Colon (tissue), 2 donors: Measurements from ENCODE around the gene TSC2.
"Not testable (repeated sequence)": the region's sequence is repeated elsewhere in the genome, so short reads cannot be mapped to it uniquely, and the experiment has no call there.

Experiments used
- FAIRE-seq: peaks from 2 replicates; lab custom pipeline; 2012; peaks lifted over from hg19 to GRCh38; lab: Jason Lieb, UNC
- donor health status: control.
- donor health status: control.

The TSC2 gene

DNA sequence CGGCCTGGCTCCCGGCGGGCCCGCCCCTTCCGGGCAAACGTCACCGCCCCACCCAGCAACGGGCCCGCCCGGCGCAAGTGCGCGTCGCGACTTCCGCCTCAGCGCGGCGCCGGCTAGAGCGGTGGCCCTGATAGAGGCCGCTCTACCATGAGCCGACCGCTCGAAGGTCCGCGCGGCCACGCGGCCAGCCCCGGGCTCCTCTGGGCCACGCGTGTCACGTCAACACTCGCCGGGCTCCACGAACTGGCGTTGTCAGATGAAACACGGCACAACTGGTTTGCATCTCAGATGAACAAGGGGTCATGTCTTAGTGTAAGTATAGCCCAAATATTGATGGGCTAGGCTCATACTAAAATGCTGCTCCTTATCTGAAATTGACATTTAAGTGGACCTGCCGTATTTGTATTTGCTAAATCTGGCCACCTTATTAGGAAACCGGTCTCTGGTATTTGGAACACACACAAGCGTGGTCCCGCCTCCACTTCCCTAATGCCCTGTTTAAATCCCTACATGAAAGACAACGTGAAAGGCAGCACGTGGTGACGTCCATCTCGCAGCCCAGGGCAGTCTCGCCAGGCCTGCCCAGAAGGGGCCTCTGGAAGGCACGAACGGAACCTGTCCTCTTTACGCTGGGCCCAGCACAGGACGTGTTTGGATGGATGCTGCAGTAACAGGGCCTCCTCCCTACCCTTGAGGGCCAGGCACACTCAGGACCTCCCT is 37.8 kb upstream of the TSC2 start, which contains the start of gene ZNF598:
TSS of gene ZNF598 (minus strand) at position 31 of the 720 bp plus-strand sequence.
- FAIRE-seq, result no peak

DNA sequence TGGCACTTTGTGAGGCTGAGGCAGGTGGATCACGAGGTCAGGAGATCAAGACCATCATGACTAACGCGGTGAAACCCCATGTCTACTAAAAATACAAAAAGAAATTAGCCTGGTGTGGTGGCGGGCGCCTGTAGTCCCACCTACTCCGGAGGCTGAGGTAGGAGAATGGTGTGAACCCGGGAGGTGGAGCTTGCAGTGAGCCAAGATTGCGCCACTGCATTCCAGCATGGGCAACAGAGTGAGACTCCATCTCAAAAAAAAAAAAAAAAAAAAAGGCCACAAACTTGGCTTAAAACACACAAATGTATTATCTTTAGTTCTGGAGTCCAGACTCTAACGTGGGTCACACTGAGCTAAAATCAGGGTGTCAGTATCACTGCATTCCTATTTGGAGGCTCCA is 36.1 kb upstream of the TSC2 start:
- FAIRE-seq, result not testable (repeated sequence)

DNA sequence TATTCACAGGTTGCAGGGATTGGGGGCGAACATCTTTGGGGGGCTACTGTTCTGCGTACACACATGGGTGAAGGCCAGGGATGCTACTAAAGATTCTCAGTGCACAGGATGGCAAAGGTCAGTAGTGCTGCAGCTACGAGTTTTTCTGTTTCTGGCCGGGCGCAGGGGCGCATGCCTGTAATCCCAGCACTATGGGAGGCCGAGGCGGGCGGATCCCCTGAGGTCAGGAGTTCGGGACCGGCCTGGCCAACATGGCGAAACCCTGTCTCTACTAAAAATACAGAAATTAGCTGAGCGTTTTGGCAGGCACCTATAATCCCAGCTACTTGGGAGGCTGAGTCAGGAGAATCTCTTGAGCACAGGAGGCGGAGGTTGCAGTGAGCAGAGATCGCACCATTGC is 34.3 kb upstream of the TSC2 start:
- no peak for FAIRE-seq

DNA sequence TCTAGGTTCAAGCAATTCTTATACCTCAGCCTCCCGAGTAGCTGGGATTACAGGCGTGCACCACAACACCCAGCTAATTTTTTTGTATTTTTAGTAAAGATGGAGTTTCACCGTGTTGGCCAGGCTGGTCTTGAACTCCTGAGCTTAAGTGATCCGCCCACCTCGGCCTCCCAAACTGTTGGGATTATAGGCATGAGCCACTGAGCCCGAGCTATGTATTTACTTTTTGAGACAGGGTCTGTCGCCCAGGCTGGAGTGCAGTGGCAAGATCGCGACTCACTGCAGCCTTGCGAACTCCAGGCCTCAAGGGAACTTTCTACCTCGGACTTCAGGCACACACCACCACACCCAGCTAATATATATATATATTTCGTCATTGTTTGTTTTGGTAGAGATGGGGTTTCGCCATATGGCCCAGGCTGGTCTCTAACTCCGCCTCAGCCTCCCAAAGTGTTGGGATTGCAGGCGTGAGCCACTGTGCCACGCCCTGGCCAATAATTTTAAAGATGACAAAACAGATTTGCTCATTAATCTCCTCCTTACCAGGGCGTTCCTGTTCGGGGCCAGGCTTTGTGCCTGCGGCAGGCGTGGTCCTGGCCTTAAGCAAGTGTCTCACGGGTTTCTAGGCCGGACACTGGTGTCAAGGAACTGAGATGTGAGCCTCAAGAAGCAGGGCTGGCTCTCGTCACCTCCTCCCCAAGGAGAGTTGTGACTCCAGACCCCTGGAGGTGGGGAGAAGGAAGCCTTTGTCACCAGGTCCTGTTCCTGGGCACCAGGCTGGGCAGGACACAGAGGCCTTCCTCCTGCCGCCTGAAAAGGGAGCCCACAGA is 32.5 kb upstream of the TSC2 start:
- no peak for FAIRE-seq

DNA sequence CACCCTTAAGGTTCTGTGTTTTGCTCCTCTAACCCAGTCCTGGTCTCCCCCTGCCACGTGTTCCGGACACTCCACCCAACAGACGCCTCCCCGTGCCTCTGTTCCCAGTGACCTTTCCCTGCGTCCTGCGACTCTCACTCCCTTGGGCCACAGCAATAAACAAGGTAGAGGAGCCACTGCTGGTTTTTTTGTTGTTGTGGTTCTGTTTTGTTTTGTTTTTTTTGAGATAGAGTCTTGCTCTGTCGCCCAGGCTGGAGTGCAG is 31.9 kb upstream of the TSC2 start:
- no peak for FAIRE-seq

DNA sequence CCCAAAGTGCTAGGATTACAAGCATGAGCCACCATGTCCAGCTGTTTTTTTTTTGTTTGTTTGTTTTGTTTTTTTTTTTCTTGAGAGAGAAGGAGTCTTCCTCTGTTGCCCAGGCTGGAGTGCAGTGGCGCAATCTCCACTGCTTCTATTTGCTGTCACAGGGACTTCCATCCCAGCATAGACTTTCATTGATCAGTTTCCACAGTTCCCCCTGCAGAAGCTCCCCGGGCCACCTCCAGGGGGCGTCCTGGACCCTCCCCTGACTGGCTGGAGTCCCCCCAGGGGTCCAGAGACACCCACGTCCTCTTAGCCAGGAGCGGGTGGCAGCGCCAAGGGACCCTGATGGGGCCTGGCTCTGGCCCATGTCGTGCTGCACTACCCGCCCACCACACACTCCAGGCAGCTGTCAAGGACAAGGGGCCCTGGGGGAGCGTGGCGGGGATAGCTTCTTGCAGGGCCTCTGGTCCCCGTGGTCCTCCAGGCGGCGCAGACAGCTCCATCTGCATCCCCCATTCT is 31.3 kb upstream of the TSC2 start:
- no peak for FAIRE-seq

DNA sequence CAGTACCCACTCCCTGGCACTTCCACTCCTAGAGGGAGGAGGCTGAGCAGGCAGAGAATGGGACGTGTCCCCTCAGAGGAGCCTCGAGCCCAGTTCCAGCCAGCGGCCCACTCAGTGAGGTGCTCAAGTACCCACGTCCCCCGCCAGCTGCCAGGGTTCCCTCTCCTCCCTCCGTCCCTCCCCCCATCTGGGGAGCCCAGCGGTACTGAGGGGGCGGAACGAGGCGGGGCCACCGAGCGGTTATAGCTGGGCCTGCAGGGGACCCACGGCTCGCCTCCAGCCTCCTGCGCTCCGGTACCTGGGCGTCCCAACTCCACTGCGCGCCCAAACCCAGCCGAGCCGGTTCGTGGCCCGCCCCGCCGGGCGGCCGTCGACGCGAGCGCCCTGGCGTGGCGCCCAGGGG is 28.3 kb upstream of the TSC2 start, which contains the start of gene NPW:
TSS of gene NPW (plus strand) at position 268 of the 403 bp plus-strand sequence.
- no peak for FAIRE-seq

DNA sequence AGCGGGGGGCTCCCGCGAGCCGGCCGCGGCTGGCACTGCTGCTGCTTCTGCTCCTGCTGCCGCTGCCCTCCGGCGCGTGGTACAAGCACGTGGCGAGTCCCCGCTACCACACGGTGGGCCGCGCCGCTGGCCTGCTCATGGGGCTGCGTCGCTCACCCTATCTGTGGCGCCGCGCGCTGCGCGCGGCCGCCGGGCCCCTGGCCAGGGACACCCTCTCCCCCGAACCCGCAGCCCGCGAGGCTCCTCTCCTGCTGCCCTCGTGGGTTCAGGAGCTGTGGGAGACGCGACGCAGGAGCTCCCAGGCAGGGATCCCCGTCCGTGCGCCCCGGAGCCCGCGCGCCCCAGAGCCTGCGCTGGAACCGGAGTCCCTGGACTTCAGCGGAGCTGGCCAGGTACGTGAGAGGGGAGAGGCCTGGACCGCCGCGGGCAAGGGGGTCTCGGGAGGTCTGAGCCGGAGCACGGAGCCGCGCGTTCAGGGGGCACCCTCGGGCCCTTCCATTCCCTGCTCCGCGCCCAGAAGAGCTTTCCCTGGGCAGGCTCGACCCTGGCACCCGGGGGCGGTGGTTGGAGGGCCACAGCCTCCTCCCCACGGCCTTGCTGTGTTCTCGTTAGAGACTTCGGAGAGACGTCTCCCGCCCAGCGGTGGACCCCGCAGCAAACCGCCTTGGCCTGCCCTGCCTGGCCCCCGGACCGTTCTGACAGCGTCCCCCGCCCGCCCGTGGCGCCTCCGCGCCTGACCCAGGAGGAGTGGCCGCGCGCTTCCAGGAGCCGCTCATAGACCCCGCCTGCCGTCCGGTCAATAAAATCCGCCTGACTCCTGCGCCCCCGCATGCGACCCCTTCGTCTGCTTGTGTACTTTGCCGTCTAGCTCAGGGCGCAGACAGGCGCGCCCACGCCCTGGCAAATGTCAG is 27.6 kb upstream of the TSC2 start:
- no peak for FAIRE-seq

DNA sequence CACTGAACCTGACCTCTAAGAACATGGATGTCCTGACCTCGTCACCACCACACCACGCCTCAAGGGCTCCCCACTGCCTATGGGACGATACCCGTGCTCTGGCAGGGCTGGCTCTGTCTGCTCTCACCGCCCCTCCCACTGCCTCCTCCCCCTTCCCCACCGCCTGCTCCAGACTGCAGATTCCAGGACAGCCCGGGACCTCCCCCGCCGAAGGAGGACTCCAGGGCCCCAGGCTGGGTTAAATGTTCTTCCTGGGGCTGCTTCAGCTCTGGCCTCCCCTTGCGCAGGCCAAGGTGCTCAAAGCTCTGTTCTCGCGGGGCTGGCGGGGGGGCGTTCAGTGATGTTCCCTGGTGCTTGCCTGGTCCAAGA is 25.1 kb upstream of the TSC2 start:
- no peak for FAIRE-seq

DNA sequence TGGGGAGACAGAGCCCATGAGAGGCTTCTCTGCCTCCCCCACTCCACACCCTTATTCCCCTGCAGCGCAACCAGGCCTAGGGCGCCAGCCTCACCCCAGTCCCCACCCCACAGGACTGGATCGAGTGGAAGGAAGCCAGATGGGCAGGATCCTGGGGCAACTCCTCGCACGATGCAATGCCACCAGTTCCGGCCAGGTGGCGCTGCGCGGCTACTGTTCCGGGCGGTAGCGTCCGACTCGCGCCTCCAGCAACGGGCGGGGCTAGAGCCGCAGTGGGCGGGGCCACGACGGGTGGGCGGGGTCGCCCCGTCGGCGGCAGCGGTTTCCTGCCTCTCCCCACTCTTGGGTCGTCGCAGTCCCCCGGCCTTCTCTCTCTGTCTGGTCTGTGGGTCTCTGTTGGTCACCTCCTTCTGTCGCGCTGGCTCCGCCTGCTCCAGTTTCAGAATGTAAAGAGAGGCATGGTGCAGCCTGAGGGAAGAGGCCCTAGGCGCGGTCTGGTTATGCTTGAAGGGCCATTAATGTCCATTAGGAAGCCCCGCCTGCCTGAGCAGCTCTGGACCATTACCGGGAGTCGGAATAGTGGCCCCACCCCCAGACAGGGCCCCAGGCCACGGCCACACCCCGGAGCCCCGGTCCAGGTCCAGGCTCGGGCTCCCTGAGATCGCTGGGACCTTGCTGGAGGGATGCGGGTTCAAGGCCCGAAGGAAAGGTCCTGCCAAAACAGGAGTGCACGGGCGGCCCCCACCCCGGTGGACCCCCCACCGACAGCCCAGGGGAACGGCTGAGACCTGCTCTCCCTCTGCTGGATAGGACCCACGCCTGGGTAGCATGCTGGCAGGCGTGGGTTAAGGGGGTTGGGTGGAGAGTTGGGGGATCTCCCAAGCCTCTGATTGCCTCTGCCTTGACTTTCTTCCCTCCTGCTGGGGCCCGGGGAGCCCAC is 24.4 kb upstream of the TSC2 start:
- no peak for FAIRE-seq

DNA sequence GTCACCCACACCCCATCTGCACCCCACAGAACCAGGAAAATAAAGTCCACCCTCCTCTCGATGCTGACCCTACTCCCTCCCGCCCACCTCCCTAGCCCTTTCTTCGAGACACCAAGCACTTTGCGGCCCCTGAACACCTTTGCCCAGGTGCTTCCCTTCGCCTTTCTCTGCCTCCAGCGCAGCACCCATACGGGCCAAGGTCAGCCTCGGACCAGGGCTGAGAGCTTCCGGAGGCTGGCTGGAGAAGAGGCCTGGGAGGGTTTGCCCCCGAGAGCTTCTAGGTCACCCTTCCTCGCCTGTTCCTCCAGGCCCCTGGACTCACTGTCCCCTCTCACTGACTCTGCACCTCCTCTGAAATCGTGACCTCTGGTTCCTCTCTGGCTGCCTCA is 23.8 kb upstream of the TSC2 start:
- no peak for FAIRE-seq

DNA sequence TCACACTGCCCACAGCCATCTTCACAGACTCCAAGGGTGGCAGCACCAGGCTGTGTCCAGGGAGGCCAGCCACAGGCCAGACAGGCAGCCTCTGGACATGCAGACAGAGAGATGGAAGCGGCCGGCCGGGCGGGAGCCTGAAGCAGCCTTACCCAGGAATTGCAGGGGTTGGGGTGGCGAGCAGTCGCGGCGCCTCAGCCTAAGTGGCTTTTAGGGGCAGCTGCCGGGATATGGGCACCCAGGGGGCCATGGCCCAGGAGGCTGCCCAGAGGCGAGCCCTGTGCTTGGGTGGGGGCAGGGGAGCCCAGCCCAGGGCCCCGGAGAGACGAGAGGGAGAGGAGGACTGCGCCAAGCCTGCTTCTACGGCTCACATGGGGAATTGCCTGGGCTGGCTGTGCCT is 22.5 kb upstream of the TSC2 start:
- no peak for FAIRE-seq

DNA sequence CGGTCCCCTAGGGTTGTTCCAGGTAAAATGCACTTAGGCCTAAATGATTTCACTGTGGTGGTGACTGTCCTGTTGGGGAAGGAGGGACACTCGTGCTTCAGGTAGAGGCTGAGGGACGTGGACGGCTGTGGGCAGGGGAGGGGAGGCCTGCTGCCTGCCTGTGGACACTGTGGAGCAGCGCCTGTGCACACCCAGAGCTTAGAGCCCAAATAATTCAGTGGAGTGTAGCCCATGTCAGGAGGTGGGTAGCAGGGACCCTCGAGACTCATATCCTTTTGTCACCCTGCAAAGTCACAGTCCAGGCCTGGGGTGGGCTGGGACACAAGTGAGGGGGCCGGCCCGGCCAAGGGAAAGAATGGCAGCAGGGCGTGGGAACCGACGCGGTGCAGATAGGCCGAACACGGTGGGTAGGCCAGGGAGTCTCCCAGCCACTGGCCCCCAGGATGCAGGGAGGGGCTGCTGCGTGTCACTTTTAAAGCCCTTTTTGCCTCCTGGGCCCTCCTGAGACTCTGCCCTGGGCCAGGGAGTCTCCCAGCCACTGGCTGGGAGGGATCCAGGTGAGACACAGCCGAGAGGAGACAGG is 21.8 kb upstream of the TSC2 start:
- FAIRE-seq, result no peak

DNA sequence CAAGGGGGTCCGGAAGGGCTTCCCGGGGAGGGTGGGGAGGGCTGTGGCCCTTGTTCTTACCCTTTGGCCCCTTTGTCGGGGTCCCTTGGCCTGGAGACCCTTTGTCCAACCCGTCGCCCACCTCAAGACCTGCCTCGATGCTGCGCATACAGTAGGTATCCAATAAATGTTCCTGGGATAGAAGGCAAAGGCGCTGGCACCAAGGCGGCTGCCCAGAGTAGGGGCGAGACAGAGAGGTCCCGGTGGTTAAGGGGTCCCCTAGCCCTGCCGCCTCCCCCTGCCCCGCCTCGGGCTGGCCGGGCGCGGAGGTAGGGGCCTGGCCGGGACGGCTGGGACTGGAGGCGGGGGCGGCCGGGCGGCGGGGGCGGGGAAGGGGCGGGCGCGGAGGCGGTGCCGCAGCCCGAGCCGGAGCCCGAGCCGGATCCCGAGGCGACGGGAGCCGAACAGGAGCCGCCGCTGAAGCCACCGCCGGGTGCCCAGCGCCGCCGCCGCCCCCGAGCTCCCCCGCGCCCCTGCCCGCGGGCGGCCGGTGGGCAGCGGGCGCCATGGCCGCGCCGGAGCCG is 21.2 kb upstream of the TSC2 start, which contains the start of gene NHERF2:
TSS of gene NHERF2 (plus strand) at position 442 of the 563 bp plus-strand sequence. CDS start at position 546, 104 bp downstream.
- no peak for FAIRE-seq

DNA sequence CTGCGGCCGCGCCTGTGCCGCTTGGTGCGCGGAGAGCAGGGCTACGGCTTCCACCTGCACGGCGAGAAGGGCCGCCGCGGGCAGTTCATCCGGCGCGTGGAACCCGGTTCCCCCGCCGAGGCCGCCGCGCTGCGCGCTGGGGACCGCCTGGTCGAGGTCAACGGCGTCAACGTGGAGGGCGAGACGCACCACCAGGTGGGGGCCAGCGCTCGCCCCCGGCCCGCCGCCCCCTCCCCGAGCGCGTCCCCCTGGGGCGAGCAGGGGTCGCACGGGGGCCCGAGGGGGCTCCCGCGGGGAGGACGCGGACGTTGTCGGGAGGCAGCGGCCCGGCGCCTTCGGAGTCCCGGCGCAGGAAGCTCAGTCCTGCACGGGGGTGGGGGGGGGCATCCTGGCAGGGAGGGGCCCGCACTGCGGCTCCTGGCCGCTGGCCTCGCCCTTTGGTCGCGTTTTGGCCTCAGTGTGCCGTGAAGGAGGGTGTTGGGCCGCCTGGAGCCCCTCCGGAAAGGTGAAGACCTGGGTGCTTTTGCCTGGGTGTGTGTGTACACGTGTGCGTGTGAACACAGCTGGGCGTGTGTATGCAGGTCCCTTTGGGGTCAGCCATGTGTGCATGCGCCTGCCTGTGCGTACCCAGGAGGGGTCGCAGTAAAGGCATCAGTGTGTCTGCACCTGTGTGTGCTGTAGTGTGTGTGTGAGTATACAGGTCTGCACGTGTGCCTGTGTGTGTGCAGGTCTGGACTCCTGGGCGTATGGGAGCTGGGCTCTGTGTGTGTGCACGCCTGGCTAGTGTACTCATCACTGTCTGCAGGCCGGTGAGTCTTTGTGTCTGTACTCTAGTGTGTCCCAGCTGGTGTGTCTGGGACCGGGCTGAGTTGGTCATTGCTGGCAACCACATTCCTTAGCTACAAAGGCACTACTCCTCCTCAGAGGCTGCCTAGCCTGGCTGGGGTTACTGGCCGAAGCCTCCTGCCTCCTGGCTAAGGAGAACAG is 20.5 kb upstream of the TSC2 start:
- FAIRE-seq, result no peak

DNA sequence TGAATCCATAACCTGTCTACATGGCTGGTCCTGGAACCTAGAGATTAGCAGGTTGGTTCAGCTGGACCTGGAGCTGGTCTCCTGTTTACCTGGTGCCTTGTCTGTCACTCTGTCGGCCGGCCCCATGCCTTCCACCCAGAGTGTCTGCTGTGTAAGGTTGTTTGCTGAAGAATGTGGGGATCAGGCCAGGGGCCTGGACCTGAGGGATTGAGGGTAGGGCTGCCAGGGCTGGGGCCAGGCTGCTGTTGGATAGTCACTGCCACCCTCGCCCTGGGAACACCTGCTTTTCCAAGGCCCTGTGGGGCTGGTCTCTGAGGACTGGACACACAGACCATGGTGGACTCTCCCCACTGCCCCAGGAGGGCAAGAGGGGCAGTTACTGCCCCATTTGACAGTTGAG is 19.6 kb upstream of the TSC2 start:
- no peak for FAIRE-seq

DNA sequence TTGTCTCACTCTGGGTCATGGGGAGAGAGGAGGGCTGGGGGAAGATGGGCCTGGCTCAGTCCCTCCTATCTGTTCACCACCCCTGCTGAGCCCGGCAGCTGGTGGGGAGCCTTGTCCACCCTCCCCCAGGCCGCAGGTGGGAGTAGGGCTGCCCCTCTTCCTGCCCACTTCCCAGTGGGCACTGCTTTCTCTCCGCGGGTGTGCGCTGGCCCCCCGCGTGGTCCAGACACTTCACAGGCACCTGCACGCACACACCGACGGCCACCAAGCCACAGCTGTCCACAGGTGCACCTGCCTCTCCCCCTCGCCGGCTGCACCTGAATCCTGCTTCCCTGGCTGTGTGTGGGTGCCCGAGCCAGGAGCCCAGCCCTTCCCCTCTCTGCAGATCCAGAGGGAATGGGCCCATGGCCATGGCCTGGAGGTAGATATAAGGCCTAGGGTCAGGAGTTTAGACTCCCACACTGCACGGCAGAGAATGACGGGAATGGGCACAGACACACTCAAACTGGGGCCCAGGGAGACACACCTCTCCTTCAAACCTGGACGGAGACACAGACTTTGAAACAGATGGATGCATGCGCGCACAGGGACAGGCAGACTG is 19.1 kb upstream of the TSC2 start:
- FAIRE-seq, result no peak

DNA sequence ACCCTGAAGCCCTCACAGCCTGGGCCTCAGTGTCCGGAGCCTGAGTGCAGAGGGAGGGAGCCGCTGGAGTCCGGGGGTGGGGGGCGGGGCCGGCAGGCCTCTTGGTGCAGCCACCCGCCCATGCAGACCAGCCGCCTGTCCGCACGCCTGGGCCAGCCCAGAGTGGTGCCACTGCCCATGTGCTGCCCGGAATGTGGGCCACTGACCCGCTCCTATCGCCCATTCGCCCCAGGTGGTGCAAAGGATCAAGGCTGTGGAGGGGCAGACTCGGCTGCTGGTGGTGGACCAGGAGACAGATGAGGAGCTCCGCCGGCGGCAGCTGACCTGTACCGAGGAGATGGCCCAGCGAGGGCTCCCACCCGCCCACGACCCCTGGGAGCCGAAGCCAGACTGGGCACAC is 18.4 kb upstream of the TSC2 start:
- no peak for FAIRE-seq

DNA sequence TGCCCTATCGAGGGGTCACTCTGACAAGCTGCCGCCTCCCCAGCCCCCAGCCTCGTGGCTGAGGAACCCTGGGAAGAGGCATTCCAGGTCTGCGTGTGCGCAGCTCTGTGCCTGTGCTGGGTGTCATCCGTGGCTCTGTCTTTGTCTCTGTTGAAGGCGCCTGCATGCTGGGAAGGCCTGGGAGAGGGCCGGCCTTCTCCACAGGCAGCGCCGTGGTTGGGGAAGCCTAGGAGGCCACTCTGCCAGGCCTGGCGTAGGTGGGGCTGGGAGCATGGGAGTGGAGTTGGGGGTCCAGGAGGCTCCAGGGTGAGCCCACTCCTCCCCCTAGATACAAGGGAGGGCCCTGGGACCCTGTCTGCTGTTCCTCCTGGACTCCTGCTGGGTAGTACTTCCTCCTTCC is 17.7 kb upstream of the TSC2 start:
- no peak for FAIRE-seq
